GM10248 (cell line): ENCODE measurements around the gene RARS1.

Experiments used
- CTCF ChIA-PET: fragments of 300-600 bp; sonication (Branson Sonifier 250); formaldehyde crosslinking; extraction: SDS; loops from one replicate; lab custom pipeline; 2021; ENCODE audit warnings: antibody characterized with exemption; lab: Yijun Ruan, JAX
- POLR2A ChIA-PET: fragments of 350-650 bp; sonication (Branson Sonifier 250); formaldehyde crosslinking; extraction: SDS; loops from one replicate; lab custom pipeline; 2020; ENCODE audit warnings: antibody characterized with exemption; lab: Yijun Ruan, JAX
- DNase-seq: peaks from one replicate; pipeline ENCODE4 v3.0.0; 2012; ENCODE audit errors: extremely low spot score
- TF ChIP-seq, protein P1 (sequence below): IDR thresholded peaks from 2 replicates; pipeline ENCODE4 v1.5.1; 2012; ENCODE audit warnings: mild to moderate bottlenecking, low read depth; ENCODE audit errors: extremely low read depth, missing control alignments, control extremely low read depth

Gene RARS1

DNA sequence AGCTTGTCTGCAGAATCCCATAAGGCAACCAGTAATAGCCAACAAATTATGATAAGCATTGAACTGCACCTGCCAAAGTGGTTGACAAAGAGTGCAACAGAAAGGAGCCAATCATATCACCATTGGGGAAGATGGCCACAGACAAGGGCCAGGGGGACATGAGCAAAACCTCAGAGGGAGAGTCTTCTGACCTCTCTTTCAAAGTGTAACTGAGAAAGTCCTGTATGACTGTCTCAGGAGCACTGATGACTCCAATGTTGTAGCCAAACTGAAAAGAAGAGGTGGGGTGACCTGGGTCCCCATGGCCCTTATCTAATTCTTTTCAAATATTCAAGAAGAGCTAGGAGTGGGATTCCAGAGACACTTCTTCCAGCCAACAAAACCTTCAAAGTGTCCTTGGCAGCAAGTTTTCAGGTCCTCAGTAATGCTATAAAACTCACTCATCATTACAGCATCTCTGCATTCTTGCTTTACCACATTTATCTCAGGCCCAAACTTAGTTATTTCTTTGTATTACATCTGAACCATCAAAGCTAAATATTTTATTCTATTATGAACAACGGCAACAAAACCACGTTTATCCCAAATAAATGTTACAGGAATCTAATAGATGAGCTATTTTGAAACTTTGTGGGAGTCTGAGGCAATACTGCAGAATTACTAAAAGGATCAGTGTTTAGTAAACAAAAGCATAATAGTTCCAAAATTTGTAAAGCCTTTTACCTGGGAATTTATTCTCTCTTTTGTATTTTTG is 67.3 kb downstream of the RARS1 start:
- ChIA-PET CTCF (interaction anchor here (0.8 to 1.9 kb wide), 3 partner anchors 14 to 66 kb away, joined by 3 to 5 read pairs (median 3); no protein-coding TSS in a partner anchor), POLR2A (no interaction called here)
- TF ChIP-seq, protein P1, sequence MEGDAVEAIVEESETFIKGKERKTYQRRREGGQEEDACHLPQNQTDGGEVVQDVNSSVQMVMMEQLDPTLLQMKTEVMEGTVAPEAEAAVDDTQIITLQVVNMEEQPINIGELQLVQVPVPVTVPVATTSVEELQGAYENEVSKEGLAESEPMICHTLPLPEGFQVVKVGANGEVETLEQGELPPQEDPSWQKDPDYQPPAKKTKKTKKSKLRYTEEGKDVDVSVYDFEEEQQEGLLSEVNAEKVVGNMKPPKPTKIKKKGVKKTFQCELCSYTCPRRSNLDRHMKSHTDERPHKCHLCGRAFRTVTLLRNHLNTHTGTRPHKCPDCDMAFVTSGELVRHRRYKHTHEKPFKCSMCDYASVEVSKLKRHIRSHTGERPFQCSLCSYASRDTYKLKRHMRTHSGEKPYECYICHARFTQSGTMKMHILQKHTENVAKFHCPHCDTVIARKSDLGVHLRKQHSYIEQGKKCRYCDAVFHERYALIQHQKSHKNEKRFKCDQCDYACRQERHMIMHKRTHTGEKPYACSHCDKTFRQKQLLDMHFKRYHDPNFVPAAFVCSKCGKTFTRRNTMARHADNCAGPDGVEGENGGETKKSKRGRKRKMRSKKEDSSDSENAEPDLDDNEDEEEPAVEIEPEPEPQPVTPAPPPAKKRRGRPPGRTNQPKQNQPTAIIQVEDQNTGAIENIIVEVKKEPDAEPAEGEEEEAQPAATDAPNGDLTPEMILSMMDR: no peak
- no peak for DNase-seq

DNA sequence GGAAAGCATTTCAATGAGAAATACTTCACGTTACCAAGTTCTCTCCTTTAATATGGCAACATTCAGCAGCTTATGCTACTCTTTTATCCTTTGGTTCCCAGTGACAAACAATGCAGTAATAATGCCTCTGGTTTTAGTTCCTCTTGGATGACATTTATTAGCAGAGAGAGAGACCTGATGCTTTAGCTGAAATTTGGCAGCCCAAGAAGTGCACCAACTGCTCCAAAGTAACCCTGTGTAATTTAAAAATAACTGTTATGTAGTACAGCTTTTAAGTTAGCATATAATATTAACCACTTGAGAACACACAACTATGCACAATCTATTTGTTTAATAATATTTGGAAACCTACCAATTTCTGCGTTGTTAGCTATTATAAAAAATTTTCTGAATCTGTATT is 71.1 kb downstream of the RARS1 start:
- ChIA-PET CTCF (no interaction called here), POLR2A (interaction anchor here (0.6 kb wide), 1 partner anchor 18 kb away, joined by 4 read pairs; no protein-coding TSS in a partner anchor)
- no peak for DNase-seq
- TF ChIP-seq, protein P1: no peak

DNA sequence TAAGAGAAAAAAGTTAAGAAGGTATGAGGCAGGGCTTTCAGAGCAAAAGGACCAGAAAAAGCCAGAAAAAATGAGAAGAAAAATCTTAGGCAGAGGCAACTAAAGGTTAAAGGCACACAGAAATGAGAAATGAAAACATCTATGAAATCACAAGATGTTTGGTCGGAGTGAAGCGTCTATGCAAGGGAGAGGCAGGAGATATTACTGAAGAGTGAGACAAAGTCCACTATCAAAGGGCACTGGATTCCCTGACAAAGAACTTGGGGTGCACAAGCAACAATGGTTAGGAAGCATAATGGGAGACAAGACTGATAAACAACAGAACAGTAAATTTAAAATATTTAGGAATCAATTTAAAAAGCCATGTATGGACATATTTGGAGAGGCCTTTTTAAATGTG is 76.0 kb downstream of the RARS1 start:
- no peak for DNase-seq
- TF ChIP-seq, protein P1: no peak
- ChIA-PET POLR2A (no interaction called here), CTCF (no interaction called here)

DNA sequence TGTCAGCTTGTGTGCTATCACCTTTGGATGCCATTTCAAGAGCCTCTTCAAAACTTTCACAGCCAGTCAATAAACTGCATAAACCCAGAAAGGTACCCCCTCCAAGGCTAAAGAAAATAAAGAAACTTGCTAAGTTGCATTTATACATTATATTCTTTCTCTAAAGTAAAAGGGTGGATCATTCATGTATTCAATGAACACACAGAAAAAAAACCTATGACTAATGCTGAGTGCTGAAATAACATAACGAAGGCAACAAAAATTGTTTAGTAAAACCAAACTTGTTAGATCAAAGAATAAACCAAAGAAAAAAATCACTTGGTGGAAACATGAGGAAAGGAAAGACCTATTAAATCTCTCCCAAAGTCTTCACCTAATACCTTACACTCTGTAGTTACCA is 77.7 kb downstream of the RARS1 start:
- no peak for DNase-seq
- TF ChIP-seq, protein P1: no peak
- ChIA-PET POLR2A (no interaction called here), CTCF (no interaction called here)

DNA sequence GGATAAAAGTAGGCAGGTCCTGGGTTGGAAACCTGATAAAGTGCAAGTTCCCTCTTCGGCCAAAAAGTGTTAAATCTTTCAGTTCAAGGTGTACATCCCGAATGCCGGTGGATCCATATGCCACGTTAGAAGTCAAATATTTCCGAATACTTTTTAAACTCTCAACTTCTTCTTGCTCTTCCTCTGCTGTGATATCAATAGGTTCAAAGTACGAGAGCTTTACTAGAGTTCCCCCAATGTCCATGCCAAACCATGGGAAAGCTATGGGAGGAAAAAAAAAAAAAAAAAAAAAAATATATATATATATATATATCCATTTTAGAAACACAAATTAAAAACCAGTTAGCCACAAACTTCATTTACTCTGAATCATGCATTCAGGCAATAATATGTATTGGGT is 82.5 kb downstream of the RARS1 start:
- TF ChIP-seq, protein P1: no peak
- DNase-seq: no peak
- CTCF ChIA-PET: no interaction called here
- POLR2A ChIA-PET: no interaction called here
